IMR-90 (cell line): ENCODE measurements around the gene DAB1. TPM values are rescaled to one million over a fixed set of nuclear protein-coding genes. Genes with fewer than 3 reads are reported as not detected.

Experiments used
- ATAC-seq: fragments of 200-7000 bp; cut with Tn5 transposase; 2 replicates; pipeline ENCODE4 v1.9.1; 2020; ENCODE audit warnings: low read depth, mild to moderate bottlenecking, moderate library complexity
- BruUV-seq: library from RNA; stranded (reverse); fragments of 400-500 nt; replicated peaks from 2 replicates; lab custom pipeline; 2021; lab: Mats Ljungman, UMichigan
- CTCF ChIA-PET: fragments of 300-600 bp; formaldehyde crosslinking; extraction: SDS; loops from one replicate; lab custom pipeline; 2021; ENCODE audit warnings: antibody characterized with exemption; lab: Yijun Ruan, JAX
- POLR2A ChIA-PET: fragments of 300-600 bp; sonication (Branson Sonifier 250); formaldehyde crosslinking; loops from one replicate; lab custom pipeline; 2022; ENCODE audit warnings: antibody characterized with exemption; ENCODE audit not compliant: unreplicated experiment; lab: Charles Lee
- DNase-seq: peaks from one replicate; pipeline ENCODE4 v3.0.0; 2013
- H2AFZ ChIP-seq: replicated peaks from 2 replicates; pipeline ENCODE3; 2013; ENCODE audit warnings: low read length, mild to moderate bottlenecking; ENCODE audit not compliant: poor library complexity
- H2AK5ac ChIP-seq: 2 replicates; pipeline ENCODE4 v1.6.1; 2013; ENCODE audit warnings: low read depth, low read length, inconsistent platforms
- H2AK9ac ChIP-seq: replicated peaks from 2 replicates; pipeline ENCODE3; 2013; ENCODE audit warnings: mild to moderate bottlenecking, low read depth, low read length, moderate library complexity; ENCODE audit not compliant: poor library complexity
- H2BK120ac ChIP-seq: 2 replicates; pipeline ENCODE4 v1.6.1; 2013; ENCODE audit warnings: low read depth, low read length, inconsistent platforms
- H2BK15ac ChIP-seq: 3 replicates; pipeline ENCODE4 v1.6.1; 2013; ENCODE audit warnings: low read depth, low read length, inconsistent platforms
- H2BK20ac ChIP-seq: 2 replicates; pipeline ENCODE4 v1.6.1; 2013; ENCODE audit warnings: low read depth, mild to moderate bottlenecking, inconsistent platforms, low read length, moderate library complexity
- H2BK5ac ChIP-seq: 2 replicates; pipeline ENCODE4 v1.6.1; 2013; ENCODE audit warnings: mild to moderate bottlenecking, low read depth, low read length, inconsistent platforms; ENCODE audit not compliant: poor library complexity, severe bottlenecking
- H3K14ac ChIP-seq: replicated peaks from 2 replicates; pipeline ENCODE4 v1.6.1; 2013; ENCODE audit warnings: low read depth, low read length, inconsistent platforms
- H3K18ac ChIP-seq: 2 replicates; pipeline ENCODE4 v1.6.1; 2013; ENCODE audit warnings: low read depth, low read length, control low read depth
- H3K23ac ChIP-seq: 2 replicates; pipeline ENCODE4 v1.6.1; 2013; ENCODE audit warnings: low read depth, low read length, inconsistent platforms
- H3K27ac ChIP-seq: 2 replicates; pipeline ENCODE4 v1.5.1; 2013; ENCODE audit warnings: mild to moderate bottlenecking, control low read depth, low read length; ENCODE audit not compliant: insufficient read depth
- H3K27me3 ChIP-seq: 2 replicates; pipeline ENCODE4 v1.6.1; 2013; ENCODE audit warnings: low read length; ENCODE audit not compliant: control insufficient read depth, insufficient read depth
- H3K36me3 ChIP-seq: 2 replicates; pipeline ENCODE4 v1.6.1; 2013; ENCODE audit warnings: low read length, mixed read lengths; ENCODE audit not compliant: control insufficient read depth, insufficient read depth
- H3K4ac ChIP-seq: 2 replicates; pipeline ENCODE4 v1.6.1; 2013; ENCODE audit warnings: low read depth, low read length, inconsistent platforms
- H3K4me1 ChIP-seq: 2 replicates; pipeline ENCODE4 v1.6.1; 2013; ENCODE audit warnings: low read length, mixed read lengths; ENCODE audit not compliant: control insufficient read depth, insufficient read depth
- H3K4me2 ChIP-seq: 2 replicates; pipeline ENCODE4 v1.6.1; 2013; ENCODE audit warnings: low read depth, mild to moderate bottlenecking, control low read depth, low read length, moderate library complexity
- H3K4me3 ChIP-seq: 2 replicates; pipeline ENCODE4 v1.5.1; 2013; ENCODE audit warnings: low read depth, mild to moderate bottlenecking, control low read depth, low read length, moderate library complexity; ENCODE audit not compliant: insufficient read depth
- H3K56ac ChIP-seq: 2 replicates; pipeline ENCODE4 v1.6.1; 2013; ENCODE audit warnings: low read length, inconsistent platforms; ENCODE audit not compliant: insufficient read depth; ENCODE audit errors: extremely low read depth
- H3K79me1 ChIP-seq, 2 experiments: 2 replicates each; pipeline ENCODE4 v1.6.1; 2013; ENCODE audit warnings: low read length in 2 of 2, inconsistent platforms in 1 of 2, low read depth in 1 of 2
- H3K9ac ChIP-seq: 2 replicates; pipeline ENCODE4 v1.6.1; 2013; ENCODE audit warnings: low read depth, low read length, control low read depth
- H3K9me1 ChIP-seq: 2 replicates; pipeline ENCODE4 v1.6.1; 2013; ENCODE audit warnings: low read length, inconsistent platforms; ENCODE audit not compliant: insufficient read depth
- H3K9me3 ChIP-seq: 2 replicates; pipeline ENCODE4 v1.6.1; 2013; ENCODE audit warnings: low read length; ENCODE audit not compliant: control insufficient read depth, insufficient read depth
- H4K20me1 ChIP-seq: 2 replicates; pipeline ENCODE4 v1.6.1; 2013; ENCODE audit warnings: low read length, inconsistent platforms; ENCODE audit not compliant: insufficient read depth
- H4K5ac ChIP-seq: 2 replicates; pipeline ENCODE4 v1.6.1; 2013; ENCODE audit warnings: mild to moderate bottlenecking, low read depth, low read length, control low read depth
- H4K8ac ChIP-seq, 2 experiments: 2 replicates each; pipeline ENCODE4 v1.6.1; 2013; ENCODE audit warnings: low read depth in 2 of 2, low read length in 2 of 2, control low read depth in 1 of 2, inconsistent platforms in 1 of 2
- H4K91ac ChIP-seq: 2 replicates; pipeline ENCODE4 v1.6.1; 2013; ENCODE audit warnings: low read depth, low read length, inconsistent platforms; ENCODE audit not compliant: insufficient read depth
- BHLHE40 ChIP-seq: fragments of 150-350 bp; IDR thresholded peaks from 2 replicates; pipeline ENCODE4 v1.6.1; 2016; ENCODE audit warnings: mild to moderate bottlenecking, low read depth, low read length
- CEBPB ChIP-seq: IDR thresholded peaks from 2 replicates; pipeline ENCODE4 v1.6.1; 2012; ENCODE audit warnings: low read depth, low read length, improper control_type of control experiment
- CHD1 ChIP-seq: IDR thresholded peaks from 2 replicates; pipeline ENCODE4 v1.6.1; 2012; ENCODE audit warnings: low read depth, low read length, improper control_type of control experiment
- CTCF ChIP-seq: conservative IDR thresholded peaks from 2 replicates; pipeline ENCODE4 v1.5.1; 2012; ENCODE audit warnings: mild to moderate bottlenecking, low read depth, low read length, improper control_type of control experiment
- ELK1 ChIP-seq: fragments of 150-350 bp; IDR thresholded peaks from 2 replicates; pipeline ENCODE4 v1.6.1; 2016; ENCODE audit warnings: low read depth, mild to moderate bottlenecking, low read length, moderate library complexity, borderline replicate concordance
- FOS ChIP-seq: fragments of 150-350 bp; IDR thresholded peaks from 2 replicates; pipeline ENCODE4 v1.6.1; 2016; ENCODE audit warnings: low read depth, low read length
- MAFK ChIP-seq: IDR thresholded peaks from 2 replicates; pipeline ENCODE4 v1.6.1; 2012; ENCODE audit warnings: low read depth, low read length, improper control_type of control experiment
- MAZ ChIP-seq: IDR thresholded peaks from 2 replicates; pipeline ENCODE4 v1.6.1; 2012; ENCODE audit warnings: low read depth, mild to moderate bottlenecking, low read length, improper control_type of control experiment, moderate library complexity, borderline replicate concordance
- MXI1 ChIP-seq: IDR thresholded peaks from 2 replicates; pipeline ENCODE4 v1.6.1; 2012; ENCODE audit warnings: low read depth, mild to moderate bottlenecking, low read length, moderate library complexity, borderline replicate concordance
- NFE2L2 ChIP-seq: fragments of 150-350 bp; IDR thresholded peaks from 2 replicates; pipeline ENCODE4 v1.6.1; 2016; ENCODE audit warnings: low read depth, mild to moderate bottlenecking, low read length
- POLR2A ChIP-seq: IDR thresholded peaks from 2 replicates; pipeline ENCODE4 v1.6.1; 2012; ENCODE audit warnings: mild to moderate bottlenecking, low read depth, low read length
- RAD21 ChIP-seq: IDR thresholded peaks from 2 replicates; pipeline ENCODE4 v1.6.1; 2012; ENCODE audit warnings: low read length, improper control_type of control experiment
- RCOR1 ChIP-seq: IDR thresholded peaks from 2 replicates; pipeline ENCODE4 v1.6.1; 2012; ENCODE audit warnings: mild to moderate bottlenecking, low read length, improper control_type of control experiment; ENCODE audit not compliant: insufficient replicate concordance
- RFX5 ChIP-seq: IDR thresholded peaks from 2 replicates; pipeline ENCODE4 v1.8.0; 2012; ENCODE audit warnings: low read depth, mild to moderate bottlenecking, low read length, moderate library complexity
- SMC3 ChIP-seq: fragments of 150-350 bp; IDR thresholded peaks from 2 replicates; pipeline ENCODE4 v1.6.1; 2016; ENCODE audit warnings: low read depth, mild to moderate bottlenecking, antibody characterized with exemption, low read length, moderate library complexity
- USF2 ChIP-seq: fragments of 150-350 bp; IDR thresholded peaks from 2 replicates; pipeline ENCODE4 v1.6.1; 2017; ENCODE audit warnings: mild to moderate bottlenecking, antibody characterized with exemption, low read length, low read depth
- WGBS, 2 experiments: methylation state at CpG; one replicate each; pipeline versions ENCODE4 v1.1.5 to v1.1.7; 2013; ENCODE audit warnings: missing lambda C conversion rate in 2 of 2; ENCODE audit not compliant: insufficient read length in 1 of 2; ENCODE audit errors: extremely low coverage in 2 of 2; 5-methylcytosine and 5-hydroxymethylcytosine counted together
- dilution Hi-C: fragments of 300-500 bp; cut with HindIII; formaldehyde crosslinking; loops from one replicate; pipeline ENCODE4 v1.14.3; 2018; ENCODE audit warnings: low sequenced_read_pairs; ENCODE audit not compliant: unreplicated experiment
- in situ Hi-C: fragments of 300-500 bp; cut with MboI; formaldehyde crosslinking; loops from 3 replicates; pipeline ENCODE4 v1.14.3; 2019; ENCODE audit warnings: low sequenced_read_pairs, inconsistent platforms, mixed read lengths
- intact Hi-C: fragments of 100-400 bp; cut with micrococcal nuclease; formaldehyde crosslinking; loops from 2 replicates; pipeline ENCODE4 v1.10.0; 2022
- polyA plus RNA-seq, 3 experiments: library from polyadenylated mRNA; depleted of rRNA; stranded (reverse); fragments of >200 nt; gene quantifications; 2 replicates each; pipeline ENCODE4 v1.2.3, GENCODE V29; 2012; ENCODE audit warnings: low replicate concordance in 1 of 3
- total RNA-seq: library from RNA; depleted of rRNA; stranded (reverse); fragments of >200 nt; gene quantifications from 2 replicates; pipeline ENCODE4 v1.2.3, GENCODE V29; 2012

The DAB1 gene
- total and polyA plus RNA-seq, 2 of the 4 experiments (the other 2 are of a cell fraction) = 0.18 to 0.41 TPM

- Histone ChIP-seq H3K27ac (no peak overlapping the region), H2AK5ac (no peak overlapping the region), H2BK20ac (no peak overlapping the region), H3K4me2 (no peak overlapping the region), H3K9me3 (no peaks in the 10 kb centered on the region), H3K9ac (no peak overlapping the region), H3K14ac (no peak overlapping the region), H4K5ac (no peak overlapping the region), H2AK9ac (no peak overlapping the region), H2BK120ac (no peak overlapping the region), H4K91ac (no peak overlapping the region), H3K4me1 (peaks cover 1% of the 10 kb centered on the region; the same call in 1 of the 2 replicates), H2AFZ (no peak overlapping the region), H3K18ac (no peak overlapping the region), H3K4me3 (no peak overlapping the region), H3K27me3 (no peaks in the 10 kb centered on the region), H3K23ac (no peak overlapping the region), H3K79me1 (no peaks in the 10 kb centered on the region), H3K56ac (no peak overlapping the region), H4K20me1 (no peaks in the 10 kb centered on the region), H3K36me3 (no peaks in the 10 kb centered on the region), H3K4ac (no peak overlapping the region), H4K8ac (no peak overlapping the region), H3K9me1 (no peaks in the 10 kb centered on the region), H2BK5ac (no peak overlapping the region), H2BK15ac (no peak overlapping the region)
- in situ Hi-C loops (no loop called here), intact Hi-C loops (no loop called here), dilution Hi-C loops (no loop called here)
- ATAC-seq (no peak), DNase-seq (no peak)
- ChIA-PET POLR2A (no interaction called here), CTCF (interaction anchor here (0.6 kb wide), 1 partner anchor 250 kb away, joined by 3 read pairs; no protein-coding TSS in a partner anchor)
- BruUV-seq = no TSS peak
- TF ChIP-seq USF2 = no peak
- TF ChIP-seq CTCF = no peak
- no peak for TF ChIP-seq FOS
- TF ChIP-seq MAFK = no peak
- TF ChIP-seq RFX5 = no peak
- TF ChIP-seq SMC3 = no peak
- TF ChIP-seq RCOR1 = no peak
- TF ChIP-seq RAD21 = no peak
- no peak for TF ChIP-seq POLR2A
- no peak for TF ChIP-seq ELK1
- no peak for TF ChIP-seq BHLHE40
- TF ChIP-seq CHD1 = no peak
- no peak for TF ChIP-seq CEBPB
- no peak for TF ChIP-seq MXI1
- TF ChIP-seq MAZ = no peak
- no peak for TF ChIP-seq NFE2L2
- WGBS, 2 experiments = 100% methylated on average over 1 of the region's 7 CpGs; no CpG with 5 or more reads in 1 of the 2 experiments
Observed at GRCh38 chr1:57217905-57218304, 206.0 kb downstream of the DAB1 start.
